ENCODE measurements around the gene RPS3.

The RPS3 gene

GRCh38 chr11:75420224-75421034, 21.1 kb downstream of the RPS3 start:
- no peak for DNase-seq (ENCODE audit: low spot score)

DNA sequence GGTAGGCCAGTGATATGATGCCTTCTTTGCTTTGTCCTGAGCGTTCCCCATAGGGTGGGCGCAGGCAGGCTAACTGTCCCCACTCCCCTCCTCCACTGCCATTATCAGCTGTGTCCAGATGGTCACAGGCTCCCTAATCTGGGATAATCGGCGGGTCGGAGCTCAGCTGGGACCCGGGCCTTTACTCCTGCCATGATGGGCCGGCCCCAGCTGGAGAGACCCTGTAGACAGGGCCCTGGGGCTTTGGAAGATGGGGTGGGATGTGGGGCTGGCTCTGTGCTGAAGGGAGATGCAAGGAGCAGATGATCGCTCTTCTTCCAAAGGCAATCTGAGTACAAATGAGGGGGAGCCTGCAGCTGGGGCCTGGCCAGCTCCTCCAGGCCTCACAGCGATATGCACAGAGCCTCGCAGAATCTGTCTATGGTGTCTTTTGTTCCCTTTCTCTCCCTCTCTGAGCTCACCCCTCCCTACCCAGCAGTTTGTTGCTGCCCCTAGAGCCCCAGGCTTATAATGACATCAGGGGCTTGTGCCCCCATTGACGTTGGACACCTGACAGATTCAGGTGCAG, 21.8 kb downstream of the RPS3 start:
- no peak for DNase-seq (ENCODE audit: low spot score)

- DNase-seq (ENCODE audit: low spot score) = no peak
Measured at GRCh38 chr11:75421902-75422247, 22.6 kb downstream of the RPS3 start.

DNA sequence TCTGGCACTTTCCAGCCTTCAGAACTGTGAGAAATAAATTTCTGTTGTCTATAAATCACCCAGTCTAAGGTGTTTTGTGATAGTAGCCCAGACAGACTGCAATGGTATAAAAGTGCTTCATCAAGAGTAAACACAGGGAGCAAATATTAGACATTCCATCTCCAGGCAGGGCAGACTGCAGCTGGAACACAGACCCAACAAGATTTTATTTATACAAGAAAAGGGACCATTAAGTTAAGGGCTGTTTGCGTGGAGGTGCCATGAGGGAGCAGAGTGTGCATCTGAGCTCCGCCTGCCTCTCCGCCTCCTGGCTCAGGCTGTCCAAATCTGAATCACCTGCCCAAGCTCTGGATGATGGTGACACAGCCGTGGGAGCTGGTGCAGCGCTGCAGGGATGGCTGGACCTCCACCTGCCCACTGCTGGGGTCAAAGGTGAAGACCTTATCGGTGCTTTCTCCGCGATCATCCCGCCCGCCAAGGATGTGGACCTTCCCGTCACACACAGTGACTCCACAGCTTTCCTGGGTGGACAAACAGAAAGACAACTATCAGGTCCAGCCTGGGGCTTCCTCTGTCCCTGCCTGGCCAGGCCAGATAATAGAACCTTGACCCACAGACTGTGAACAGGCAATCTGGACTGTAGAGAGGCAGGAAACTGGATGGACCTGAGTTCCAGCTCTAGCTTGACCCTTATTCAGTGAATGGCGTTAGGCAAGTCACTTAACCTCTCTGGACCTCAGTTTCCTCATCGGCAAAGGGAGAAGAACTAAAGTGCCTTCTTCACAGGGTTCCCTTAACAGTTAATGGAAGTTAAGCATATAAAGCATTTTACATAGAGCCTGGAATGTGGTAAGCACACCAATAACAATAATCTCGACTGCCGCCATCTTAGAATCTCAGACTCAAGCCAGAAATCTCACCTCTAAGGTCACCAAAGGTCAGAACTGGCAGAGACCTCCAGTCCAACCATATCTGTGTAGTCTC, 23.2 kb downstream of the RPS3 start:
- no peak for DNase-seq (ENCODE audit: low spot score)

DNA sequence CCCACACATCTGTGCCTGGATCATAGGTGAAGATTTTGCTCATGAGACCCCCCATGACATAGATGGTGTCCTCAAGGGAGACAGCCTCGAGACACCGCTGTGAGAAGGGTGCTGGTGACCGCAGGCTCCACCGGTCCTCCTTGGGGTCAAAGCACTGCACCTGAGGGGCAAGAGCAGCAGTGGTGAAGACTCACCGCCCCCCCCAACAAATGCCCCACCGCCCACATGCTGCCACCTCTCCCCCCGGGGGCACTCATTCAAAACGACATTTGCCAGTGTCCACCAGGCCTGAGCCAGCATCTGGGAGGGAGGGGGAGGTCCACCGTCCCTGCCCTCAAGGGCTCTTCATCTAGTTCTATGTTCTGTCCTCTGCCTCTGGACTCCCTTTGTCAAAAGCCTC, 24.4 kb downstream of the RPS3 start:
- no peak for DNase-seq (ENCODE audit: low spot score)

- DNase-seq (ENCODE audit: low spot score) = no peak
Measured at GRCh38 chr11:75424396-75424795, 25.1 kb downstream of the RPS3 start.

DNA sequence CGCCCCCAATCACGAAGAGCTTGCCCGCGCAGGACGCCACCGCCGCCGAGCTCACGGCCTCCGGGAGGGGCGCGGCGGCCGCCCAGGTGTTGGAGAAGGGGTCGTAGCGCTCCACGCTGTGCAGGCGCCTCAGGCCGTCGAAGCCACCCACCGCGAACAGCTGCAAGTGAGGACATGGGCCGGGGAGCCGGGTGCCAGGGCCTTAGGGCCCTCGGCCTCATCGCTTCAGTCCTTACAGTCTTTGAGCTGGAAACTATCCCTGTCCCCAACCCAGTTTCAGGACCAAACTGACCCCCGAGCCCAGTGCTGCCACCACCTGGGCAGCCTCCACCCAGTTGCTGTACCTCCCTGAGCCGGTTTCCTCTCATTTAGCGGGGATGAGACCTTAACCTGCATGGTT, 26.1 kb downstream of the RPS3 start:
- DNase-seq (ENCODE audit: low spot score) = no peak

GRCh38 chr11:75426720-75427086, 27.4 kb downstream of the RPS3 start:
- DNase-seq (ENCODE audit: low spot score) = no peak

DNA sequence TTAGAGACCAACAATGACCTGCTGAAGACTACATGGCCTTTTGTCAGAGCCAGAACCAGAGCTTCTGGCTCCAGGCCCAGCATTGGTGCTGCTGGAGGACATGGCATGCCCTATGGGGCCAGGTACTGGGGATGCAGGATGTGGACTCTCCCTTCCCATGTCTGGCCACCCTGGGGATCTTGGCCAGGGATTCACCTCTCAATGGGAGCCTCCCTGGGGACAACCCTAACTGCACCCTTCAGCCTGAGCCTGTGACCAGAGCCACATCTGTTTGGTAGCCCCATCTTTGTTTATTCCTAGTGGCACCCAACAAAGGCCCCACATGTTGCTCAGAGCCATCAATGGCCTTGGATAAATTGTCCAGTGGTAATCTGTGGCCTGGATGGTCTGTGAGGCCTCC, 27.9 kb downstream of the RPS3 start:
- DNase-seq (ENCODE audit: low spot score) = no peak

DNA sequence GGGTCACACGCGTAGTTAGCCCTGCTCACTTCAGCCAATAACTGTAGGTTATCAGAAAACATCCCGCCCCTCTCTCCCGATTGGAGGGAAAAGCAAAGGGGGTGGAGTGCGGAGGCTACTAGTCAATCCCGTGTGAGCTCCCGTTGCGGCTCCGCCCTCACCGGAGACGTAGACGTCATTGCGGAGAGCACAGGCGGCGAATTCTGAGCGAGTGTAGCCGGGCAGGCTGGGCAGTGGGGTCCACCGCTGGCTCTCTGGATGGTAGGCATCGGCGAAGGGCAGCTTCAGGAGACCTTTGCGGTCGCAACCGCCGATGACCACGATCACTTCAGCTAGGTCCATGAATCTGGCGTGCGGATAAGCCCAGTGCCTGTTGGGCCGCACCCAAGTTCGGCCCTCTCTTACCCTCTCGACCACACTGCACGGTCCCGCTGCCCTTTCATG, 29.0 kb downstream of the RPS3 start:
- peak; percentile 96 for DNase-seq (ENCODE audit: low spot score)

- DNase-seq (ENCODE audit: low spot score) = no peak
Measured at GRCh38 chr11:75428989-75429640, 29.8 kb downstream of the RPS3 start.

- DNase-seq (ENCODE audit: low spot score) = no peak
Measured at GRCh38 chr11:75429641-75429901, 30.3 kb downstream of the RPS3 start.

DNA sequence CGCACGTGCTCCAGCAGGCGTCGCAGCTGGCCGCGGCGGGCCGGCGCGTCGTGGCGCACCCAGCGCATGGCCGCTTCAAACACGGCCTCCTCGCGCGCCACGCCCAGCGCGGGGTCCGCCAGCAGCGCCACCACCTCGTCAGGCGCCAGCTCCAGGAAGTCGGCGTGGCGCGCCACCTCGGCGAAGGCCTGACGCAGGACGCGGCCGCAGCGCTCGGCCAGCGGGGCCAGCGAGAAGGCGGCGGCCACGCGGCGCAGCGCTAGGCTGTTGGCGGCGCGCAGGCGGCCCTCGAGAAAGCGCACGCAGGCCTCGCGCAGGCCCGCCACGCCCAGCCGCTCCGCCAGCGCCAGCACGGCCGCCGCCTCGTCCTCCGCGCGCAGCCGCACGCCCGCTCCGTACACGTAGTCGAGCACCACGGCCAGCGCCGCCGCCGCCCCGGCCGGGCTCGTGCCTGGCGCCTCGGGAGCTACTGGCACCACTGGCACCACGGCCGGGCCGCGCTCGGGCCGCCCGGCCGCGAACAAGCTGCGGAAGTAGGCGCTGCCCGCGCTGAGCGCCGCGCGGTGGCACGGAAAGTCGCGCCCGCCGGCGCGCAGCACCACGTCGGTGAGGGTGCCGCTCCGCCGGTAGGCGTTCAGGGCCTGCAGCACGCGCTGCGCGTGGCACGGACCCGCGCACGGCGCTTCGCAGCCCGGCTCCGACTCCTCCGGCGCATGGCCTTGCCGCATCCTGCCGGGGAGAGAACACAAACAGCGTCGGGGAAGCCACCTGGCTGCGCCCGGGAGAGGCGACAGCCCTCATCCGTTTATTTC, 30.8 kb downstream of the RPS3 start:
- peak; percentile 92 for DNase-seq (ENCODE audit: low spot score)

DNA sequence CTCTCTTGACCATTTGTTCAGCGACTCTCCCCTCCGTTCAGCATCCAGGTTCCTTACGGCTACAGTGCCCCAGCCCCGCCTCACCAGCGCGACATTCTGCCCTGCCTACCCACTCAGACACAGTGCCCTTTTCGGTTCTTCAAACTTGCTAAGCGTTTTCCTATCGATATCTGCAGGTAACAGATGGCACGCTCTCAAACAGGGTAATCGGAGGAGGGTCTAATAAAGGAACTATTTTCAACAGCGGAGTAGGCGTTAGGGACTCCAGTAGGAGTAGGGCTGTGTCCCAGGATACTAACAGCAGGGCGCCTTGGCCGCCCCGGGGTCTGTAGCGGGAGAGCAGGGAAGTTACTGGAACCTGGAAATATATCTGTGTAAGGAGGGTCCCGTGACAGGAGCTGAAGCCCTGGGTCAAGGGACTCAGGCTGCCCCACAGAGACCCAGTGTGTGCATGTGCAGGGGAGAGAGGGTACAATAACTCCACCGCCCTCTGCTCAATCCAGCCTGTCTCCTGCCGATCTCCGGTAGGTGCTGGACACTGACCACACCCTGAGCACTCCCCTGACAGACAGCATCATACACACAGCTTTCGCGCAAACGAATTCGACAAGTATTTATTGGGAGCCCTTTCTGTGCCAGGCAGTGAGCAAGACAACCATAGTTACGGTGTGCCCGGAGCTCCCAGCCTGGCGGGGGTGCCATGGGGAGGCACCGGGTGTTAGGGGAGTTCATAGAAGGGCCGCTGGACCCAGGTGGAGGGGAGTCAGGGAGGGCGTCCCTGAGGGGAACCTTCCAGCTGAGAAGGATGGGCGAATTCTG, 31.6 kb downstream of the RPS3 start:
- no peak for DNase-seq (ENCODE audit: low spot score)

- no peak for DNase-seq (ENCODE audit: low spot score)
Measured at GRCh38 chr11:75431533-75432525, 32.5 kb downstream of the RPS3 start.

DNA sequence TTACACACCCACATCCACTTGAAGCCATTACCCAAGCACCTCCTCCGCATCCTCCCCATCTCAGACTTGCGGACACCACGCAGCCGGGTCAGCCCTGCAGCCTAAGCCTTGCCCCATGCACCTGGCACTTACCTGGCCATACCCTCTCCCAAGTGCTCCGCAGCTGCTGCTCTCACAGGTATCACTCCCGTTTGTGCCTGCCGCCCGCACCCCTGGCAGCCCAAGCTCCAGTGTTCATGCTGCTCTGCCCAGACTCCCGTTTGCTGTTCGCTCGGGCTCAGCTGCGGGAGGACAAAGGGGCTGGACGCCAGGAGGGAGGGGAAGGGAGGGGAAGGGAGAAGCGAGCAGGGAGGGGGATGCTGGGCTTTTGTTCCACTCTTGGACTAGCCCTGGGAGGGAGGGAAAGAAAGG, 33.6 kb downstream of the RPS3 start, which contains the start of gene KLHL35:
Gene KLHL35 (minus strand): TSS at position 293 of the 411 bp plus-strand sequence. CDS start 2,574 bp downstream, outside the sequence.
- DNase-seq (ENCODE audit: low spot score) = no peak

DNA sequence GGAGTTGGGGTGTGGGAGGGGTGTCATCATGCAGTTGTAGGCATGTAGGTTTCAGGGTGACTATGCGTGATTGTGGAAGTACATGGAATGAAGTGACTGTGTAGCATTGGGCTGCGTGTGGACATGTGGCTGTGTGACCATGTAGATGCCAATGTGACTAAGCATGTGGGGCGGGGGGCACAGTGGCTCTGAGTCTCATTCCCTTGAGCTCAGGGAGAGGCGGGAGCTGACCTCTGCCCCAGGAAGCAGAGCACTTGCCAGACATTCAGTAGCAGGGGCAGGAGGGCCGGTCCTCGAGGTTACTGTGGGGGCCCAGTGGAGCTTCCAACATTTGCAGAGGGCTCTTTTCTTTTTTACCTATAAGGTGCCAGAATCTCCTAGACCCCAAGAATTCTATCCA, 34.1 kb downstream of the RPS3 start:
- no peak for DNase-seq (ENCODE audit: low spot score)

DNA sequence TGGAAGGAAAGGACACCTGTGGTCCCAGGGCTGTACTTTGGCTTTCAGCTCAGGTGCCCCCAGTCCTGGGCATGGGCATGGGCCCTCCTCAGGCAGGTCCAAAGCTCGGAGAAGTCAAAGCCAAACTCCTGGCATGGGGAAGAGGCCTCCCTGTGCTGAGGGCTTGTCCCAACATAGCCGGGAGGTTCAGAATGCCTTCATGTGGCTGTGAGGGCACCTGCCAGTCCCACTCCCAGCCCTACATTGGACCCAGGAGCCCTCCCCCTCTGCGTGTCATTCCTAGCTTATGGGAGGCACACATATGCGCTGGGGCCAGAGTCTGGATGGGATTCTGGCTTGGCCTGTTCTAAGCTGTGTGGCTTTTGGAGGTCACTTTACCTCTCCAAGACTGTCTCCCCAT, 34.7 kb downstream of the RPS3 start:
- DNase-seq (ENCODE audit: low spot score) = no peak

GRCh38 chr11:75434886-75435570, 35.7 kb downstream of the RPS3 start:
- no peak for DNase-seq (ENCODE audit: low spot score)

All from GM03348 (cell line).